GM12872 (cell line): Measurements from ENCODE around the gene CLMN.
A peak's percentile ranks its signal among the peaks of the same experiment; 100 is the strongest.

Experiments used
- CTCF ChIP-seq: IDR thresholded peaks from 3 replicates; pipeline ENCODE4 v1.5.1; 2011; ENCODE audit warnings: low read depth, mild to moderate bottlenecking, low read length, moderate library complexity; ENCODE audit not compliant: insufficient read depth

The CLMN gene

DNA sequence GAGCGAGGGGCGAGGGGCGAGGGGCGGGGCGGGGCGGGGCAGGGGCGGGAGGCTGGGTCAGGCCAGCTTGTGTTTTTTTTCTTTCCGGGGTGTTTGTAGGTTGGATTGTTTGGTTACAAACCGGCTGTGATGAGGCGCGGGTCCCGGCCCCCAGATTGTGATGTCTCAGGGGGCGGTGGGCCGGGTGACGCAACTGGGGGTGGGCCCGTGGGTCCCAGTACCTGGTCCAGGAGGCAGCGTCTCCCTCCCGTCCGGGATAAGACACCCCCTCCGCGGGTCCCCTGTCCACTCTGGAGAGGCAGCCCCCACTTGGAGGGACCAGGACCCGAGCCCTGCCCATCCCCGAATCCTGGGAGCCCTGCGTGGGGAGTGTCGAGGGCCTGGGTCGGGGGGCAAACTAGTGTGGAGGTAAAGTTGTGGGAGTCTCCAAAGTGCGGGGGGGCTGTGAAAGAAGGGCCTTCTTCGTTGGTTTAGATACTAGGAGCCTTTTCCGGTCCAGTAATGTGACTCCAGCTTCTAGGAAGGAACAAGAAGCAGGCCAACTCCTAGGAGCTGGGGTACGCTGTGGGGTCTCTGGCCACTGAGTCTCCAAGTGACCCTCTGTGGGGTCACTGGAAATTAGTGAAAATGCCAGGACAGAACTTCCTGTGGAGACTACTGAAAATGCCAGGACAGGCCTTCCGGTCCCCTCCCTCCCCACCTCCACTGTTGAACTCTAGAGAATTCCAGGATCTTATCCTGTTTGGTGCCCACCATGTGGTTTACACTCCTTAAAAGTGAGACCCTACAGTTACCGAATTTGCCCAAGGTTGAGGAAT, 579 bp upstream of the CLMN start:
- no peak for TF ChIP-seq CTCF

DNA sequence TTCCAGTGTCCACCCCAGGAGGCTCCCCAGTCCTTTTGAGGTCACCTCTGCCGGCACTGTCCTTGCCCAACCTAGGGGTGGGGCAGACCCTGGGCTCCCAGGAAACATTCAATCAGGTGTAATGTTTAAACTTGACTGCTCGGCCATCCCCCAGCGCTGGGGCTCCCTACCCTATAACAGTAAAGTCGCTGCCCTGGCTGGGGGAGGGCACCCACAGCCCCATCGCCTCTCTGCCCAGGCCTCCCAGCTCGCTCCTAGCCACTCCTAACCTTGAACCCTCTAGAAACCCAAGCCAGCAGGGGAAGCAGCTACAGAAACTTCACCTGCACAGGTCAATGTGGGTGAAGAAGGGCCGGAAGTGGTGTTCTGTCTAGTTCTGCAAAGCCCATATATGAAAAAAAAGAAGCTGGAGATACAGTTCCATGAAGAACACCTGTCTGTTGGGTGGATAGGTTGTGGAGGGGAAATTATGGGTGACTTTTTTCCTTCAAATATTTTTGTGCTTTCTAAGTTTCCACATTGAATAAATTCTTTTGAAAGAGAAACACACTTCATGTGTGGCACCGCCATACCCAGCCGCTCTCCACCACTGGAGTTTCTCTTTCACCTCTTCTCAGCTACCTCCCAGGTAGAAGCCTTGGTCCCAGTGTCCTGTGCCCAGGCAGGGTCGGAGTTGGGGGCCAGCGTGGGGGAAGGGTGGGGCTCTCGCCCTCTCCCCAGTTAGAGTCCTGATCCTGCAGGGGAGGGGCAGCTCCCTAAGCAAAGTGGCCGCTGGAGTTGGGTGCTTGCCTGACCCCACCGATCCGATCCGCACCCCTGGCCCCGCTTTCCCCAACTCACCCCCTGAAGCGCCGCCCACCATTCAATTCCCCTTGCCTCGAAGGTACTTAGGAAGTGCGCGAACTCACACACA, 1.1 kb downstream of the CLMN start:
- TF ChIP-seq CTCF = no peak

GRCh38 chr14:95317817-95318343, 1.8 kb downstream of the CLMN start:
- no peak for TF ChIP-seq CTCF

DNA sequence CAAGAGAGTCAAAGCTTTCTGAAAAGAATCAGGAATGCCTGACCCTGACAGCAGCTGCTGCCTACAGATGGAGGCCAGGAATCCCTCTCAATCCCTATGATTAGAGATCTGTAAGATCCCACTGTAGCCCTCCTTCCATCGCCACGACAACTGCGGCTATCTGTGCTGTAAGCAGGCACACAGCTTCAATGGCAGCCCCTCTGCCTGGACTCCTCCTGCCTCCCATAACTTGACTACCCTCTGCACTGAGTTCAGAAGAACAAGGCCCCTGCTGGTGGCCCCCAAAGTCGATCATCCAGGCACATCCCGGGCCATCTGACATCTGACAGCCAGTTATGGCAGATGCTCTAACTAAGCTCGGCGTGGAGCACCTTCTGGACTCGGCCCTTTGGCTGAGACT, 2.9 kb downstream of the CLMN start:
- TF ChIP-seq CTCF = no peak

GRCh38 chr14:95315579-95315978, 4.1 kb downstream of the CLMN start:
- TF ChIP-seq CTCF = no peak

DNA sequence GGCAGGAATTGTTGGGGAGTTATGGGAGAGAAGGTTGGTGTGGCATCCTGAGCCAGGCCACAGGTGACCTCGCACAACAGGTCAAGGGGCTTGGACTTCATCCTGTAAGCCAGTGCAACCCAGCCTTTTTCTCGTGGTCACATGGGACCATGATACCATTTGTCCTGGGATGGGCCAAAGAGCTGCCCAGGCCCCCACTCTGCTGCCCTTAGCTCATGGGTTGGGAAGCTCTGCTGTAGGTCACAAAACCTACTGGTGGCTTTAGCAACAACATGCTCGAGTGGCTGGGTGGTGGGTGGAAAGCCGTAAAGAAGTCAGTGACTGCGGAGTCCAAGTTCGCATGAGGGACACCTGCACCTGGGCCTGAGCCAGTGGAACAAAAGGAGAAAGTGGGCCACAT, 4.6 kb downstream of the CLMN start:
- 0 out of 3 replicates have a peak, but pooled peaks have one; percentile 6 for TF ChIP-seq CTCF

DNA sequence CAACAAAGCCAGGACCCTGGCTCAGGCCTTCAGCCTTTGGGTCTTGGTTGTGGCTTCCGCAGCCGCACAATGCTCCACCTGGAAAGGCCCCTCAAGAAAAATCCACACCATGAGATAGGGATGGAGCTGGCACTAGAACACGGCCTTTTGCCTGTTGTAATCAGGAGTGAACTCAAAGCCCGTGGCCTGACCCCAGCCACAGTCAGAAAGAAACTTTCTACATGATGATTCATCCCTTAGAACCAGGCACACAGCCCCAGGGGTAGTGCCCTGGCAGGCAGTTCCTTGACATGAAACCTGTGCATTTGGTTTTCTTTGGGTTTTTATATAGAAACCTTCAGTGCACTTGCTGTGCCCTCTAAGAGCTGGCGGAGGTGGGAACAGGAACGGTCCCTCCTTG, 5.1 kb downstream of the CLMN start:
- no peak for TF ChIP-seq CTCF
